ENCODE results near the gene MIOX. TPM values are rescaled to one million over a fixed set of nuclear protein-coding genes. Genes with fewer than 3 reads are reported as not detected.

Gene MIOX
- total RNA-seq, 1 experiment from 2014 or later, result 0.39 TPM

DNA sequence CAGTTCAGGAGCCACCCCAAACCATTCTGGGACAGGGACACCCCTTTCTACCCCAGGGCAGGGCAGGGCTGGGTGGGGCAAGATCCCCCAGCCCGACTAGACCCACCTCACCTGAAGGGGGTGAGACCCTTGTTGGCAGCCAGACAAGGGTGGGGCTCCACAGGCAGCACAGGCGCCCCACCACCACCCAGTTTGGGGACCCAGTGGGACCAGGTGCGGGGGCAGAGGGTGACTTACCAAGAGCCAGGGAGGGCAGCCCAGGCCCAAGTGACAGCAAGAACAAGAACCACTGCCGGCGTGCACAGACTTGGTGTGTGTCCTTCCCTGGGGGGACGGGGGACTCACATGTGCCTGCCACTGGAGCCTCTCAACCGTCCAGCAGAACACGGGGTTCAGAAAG lies 3.1 kb upstream of the MIOX start:
- intact Hi-C loops (cut with micrococcal nuclease), result no loop called here
- H3K4me3 ChIP-seq (replicated peaks in 1 of 2; ENCODE audit: low read depth in 1 of 2, low read length in 2 of 2), result no peak overlapping the region
- no peaks in the 10 kb centered on the region for H3K9me2 ChIP-seq (ENCODE audit: insufficient read depth)
- no peak for TF ChIP-seq JUND (IDR thresholded peaks at IDR 0.05)
- TF ChIP-seq, protein P1, sequence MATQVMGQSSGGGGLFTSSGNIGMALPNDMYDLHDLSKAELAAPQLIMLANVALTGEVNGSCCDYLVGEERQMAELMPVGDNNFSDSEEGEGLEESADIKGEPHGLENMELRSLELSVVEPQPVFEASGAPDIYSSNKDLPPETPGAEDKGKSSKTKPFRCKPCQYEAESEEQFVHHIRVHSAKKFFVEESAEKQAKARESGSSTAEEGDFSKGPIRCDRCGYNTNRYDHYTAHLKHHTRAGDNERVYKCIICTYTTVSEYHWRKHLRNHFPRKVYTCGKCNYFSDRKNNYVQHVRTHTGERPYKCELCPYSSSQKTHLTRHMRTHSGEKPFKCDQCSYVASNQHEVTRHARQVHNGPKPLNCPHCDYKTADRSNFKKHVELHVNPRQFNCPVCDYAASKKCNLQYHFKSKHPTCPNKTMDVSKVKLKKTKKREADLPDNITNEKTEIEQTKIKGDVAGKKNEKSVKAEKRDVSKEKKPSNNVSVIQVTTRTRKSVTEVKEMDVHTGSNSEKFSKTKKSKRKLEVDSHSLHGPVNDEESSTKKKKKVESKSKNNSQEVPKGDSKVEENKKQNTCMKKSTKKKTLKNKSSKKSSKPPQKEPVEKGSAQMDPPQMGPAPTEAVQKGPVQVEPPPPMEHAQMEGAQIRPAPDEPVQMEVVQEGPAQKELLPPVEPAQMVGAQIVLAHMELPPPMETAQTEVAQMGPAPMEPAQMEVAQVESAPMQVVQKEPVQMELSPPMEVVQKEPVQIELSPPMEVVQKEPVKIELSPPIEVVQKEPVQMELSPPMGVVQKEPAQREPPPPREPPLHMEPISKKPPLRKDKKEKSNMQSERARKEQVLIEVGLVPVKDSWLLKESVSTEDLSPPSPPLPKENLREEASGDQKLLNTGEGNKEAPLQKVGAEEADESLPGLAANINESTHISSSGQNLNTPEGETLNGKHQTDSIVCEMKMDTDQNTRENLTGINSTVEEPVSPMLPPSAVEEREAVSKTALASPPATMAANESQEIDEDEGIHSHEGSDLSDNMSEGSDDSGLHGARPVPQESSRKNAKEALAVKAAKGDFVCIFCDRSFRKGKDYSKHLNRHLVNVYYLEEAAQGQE (IDR thresholded peaks at IDR 0.05; ENCODE audit: low read depth), result no peak
- TF ChIP-seq, protein P2, sequence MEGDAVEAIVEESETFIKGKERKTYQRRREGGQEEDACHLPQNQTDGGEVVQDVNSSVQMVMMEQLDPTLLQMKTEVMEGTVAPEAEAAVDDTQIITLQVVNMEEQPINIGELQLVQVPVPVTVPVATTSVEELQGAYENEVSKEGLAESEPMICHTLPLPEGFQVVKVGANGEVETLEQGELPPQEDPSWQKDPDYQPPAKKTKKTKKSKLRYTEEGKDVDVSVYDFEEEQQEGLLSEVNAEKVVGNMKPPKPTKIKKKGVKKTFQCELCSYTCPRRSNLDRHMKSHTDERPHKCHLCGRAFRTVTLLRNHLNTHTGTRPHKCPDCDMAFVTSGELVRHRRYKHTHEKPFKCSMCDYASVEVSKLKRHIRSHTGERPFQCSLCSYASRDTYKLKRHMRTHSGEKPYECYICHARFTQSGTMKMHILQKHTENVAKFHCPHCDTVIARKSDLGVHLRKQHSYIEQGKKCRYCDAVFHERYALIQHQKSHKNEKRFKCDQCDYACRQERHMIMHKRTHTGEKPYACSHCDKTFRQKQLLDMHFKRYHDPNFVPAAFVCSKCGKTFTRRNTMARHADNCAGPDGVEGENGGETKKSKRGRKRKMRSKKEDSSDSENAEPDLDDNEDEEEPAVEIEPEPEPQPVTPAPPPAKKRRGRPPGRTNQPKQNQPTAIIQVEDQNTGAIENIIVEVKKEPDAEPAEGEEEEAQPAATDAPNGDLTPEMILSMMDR (IDR thresholded peaks at IDR 0.05 in 2 of 3, conservative IDR thresholded peaks at IDR 0.05 in 1 of 3; ENCODE audit: borderline replicate concordance in 1 of 3, insufficient read depth in 1 of 3, low read depth in 2 of 3, low read length in 2 of 3), result no peak
- TF ChIP-seq, protein P3, sequence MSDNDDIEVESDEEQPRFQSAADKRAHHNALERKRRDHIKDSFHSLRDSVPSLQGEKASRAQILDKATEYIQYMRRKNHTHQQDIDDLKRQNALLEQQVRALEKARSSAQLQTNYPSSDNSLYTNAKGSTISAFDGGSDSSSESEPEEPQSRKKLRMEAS (IDR thresholded peaks at IDR 0.05), result no peak
- no peak for TF ChIP-seq ZFX (IDR thresholded peaks at IDR 0.05)
- TF ChIP-seq, protein P4, sequence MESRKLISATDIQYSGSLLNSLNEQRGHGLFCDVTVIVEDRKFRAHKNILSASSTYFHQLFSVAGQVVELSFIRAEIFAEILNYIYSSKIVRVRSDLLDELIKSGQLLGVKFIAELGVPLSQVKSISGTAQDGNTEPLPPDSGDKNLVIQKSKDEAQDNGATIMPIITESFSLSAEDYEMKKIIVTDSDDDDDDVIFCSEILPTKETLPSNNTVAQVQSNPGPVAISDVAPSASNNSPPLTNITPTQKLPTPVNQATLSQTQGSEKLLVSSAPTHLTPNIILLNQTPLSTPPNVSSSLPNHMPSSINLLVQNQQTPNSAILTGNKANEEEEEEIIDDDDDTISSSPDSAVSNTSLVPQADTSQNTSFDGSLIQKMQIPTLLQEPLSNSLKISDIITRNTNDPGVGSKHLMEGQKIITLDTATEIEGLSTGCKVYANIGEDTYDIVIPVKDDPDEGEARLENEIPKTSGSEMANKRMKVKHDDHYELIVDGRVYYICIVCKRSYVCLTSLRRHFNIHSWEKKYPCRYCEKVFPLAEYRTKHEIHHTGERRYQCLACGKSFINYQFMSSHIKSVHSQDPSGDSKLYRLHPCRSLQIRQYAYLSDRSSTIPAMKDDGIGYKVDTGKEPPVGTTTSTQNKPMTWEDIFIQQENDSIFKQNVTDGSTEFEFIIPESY (IDR thresholded peaks at IDR 0.05; ENCODE audit: extremely low read depth, insufficient replicate concordance, low read length), result no peak
- TF ChIP-seq ZNF274 (IDR thresholded peaks at IDR 0.05; ENCODE audit: low read depth, low read length), result no peak
- no peak for TF ChIP-seq POLR2A (IDR thresholded peaks at IDR 0.05; ENCODE audit: borderline replicate concordance, extremely low read depth, insufficient read depth, insufficient read length)
- TF ChIP-seq SRF (IDR thresholded peaks at IDR 0.05; ENCODE audit: low read depth), result no peak
- no peak overlapping the region; the same call in 1 of the 2 replicates for H3K27ac ChIP-seq (ENCODE audit: low read depth, low read length)
- ATAC-seq (no peak), DNase-seq (ENCODE audit: low read depth, low spot score) (no peak)
- no peaks in the 10 kb centered on the region for H3K27me3 ChIP-seq (ENCODE audit: insufficient read depth, low read length)
- no peaks in the 10 kb centered on the region for H3K36me3 ChIP-seq (ENCODE audit: control insufficient read depth in 1 of 2, insufficient read depth in 2 of 2, low read length in 2 of 2)
- ChIA-PET POLR2A (no interaction called here), CTCF (interaction anchor here (1.6 kb wide), 1 partner anchor 15 kb away, joined by 4 read pairs; no protein-coding TSS in a partner anchor), RAD21 (ENCODE audit: low non-redundant PET in 1 of 2, low total read pairs in 2 of 2, uncharacterized antibody in 2 of 2, unreplicated experiment in 2 of 2) (no interaction called here)
- peaks cover 8 to 32% of the 10 kb centered on the region in 2 experiments; a peak in 3 of 4 replicates for H3K4me1 ChIP-seq (ENCODE audit: control insufficient read depth in 1 of 2, insufficient read depth in 2 of 2, low read length in 2 of 2)
- no peaks in the 10 kb centered on the region for H3K79me2 ChIP-seq (ENCODE audit: insufficient read depth, low read length)
- H3K4me2 ChIP-seq (ENCODE audit: low read length), result no peak overlapping the region
- H2AFZ ChIP-seq (ENCODE audit: low read depth, low read length, poor library complexity, severe bottlenecking), result no peak overlapping the region
- H4K20me1 ChIP-seq (ENCODE audit: insufficient read depth), result no peaks in the 10 kb centered on the region
- BruUV-seq (replicated peaks), result no TSS peak
- H3K9ac ChIP-seq (ENCODE audit: low read length), result no peak overlapping the region
- no peaks in the 10 kb centered on the region for H3K9me3 ChIP-seq (ENCODE audit: control insufficient read depth in 1 of 2, insufficient read depth in 1 of 2, low read depth in 1 of 2, low read length in 2 of 2)
